GM18519 (cell line): Measurements from ENCODE around the gene CTNNA1.
"Not testable (repeated sequence)": the region's sequence is repeated elsewhere in the genome, so short reads cannot be mapped to it uniquely, and the experiment has no call there.

ENCODE experiments used
- ATAC-seq: cut with Tn5 transposase; IDR thresholded peaks from one replicate; pipeline ENCODE4 v1.9.1; 2021; ENCODE audit warnings: mild to moderate bottlenecking, moderate library complexity; ENCODE audit not compliant: unreplicated experiment, low FRiP score

Gene CTNNA1

GRCh38 chr5:138803935-138804334 lies 50.7 kb downstream of the CTNNA1 start:
- no peak for ATAC-seq

GRCh38 chr5:138805096-138805495 lies 51.9 kb downstream of the CTNNA1 start:
- no peak for ATAC-seq

- ATAC-seq, result no peak
These were observed 54.0 kb downstream of the CTNNA1 start for GRCh38 chr5:138807182-138807581.

DNA sequence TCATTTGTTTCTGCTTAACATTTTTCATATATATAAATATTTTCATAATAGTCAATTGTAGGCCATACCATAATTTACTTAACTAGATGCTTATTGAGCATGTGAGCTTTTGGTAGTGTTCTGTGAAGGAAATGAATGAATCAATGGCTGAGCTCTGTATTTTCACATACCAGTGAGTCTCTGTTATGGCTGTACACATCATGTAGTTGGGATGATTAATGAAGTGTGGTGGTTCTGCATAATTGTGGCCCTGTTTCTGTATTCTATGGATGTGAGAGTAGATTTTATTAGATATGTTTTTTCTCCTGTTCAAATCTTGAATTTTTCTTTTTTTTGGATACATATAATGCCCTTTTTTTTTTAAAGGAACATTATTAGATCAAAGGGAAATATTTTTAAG lies 56.2 kb downstream of the CTNNA1 start:
- ATAC-seq, result no peak

DNA sequence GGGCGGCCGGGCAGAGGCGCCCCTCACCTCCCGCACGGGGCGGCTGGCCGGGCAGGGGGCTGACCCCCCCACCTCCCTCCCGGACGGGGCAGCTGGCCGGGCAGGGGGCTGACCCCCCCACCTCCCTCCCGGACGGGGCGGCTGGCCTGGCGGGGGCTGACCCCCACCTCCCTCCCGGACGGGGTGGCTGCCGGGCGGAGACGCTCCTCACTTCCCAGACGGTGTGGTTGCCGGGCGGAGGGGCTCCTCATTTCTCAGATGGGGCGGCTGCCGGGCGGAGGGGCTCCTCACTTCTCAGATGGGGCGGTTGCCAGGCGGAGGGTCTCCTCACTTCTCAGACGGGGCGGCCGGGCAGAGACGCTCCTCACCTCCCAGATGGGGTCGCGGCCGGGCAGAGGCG lies 57.6 kb downstream of the CTNNA1 start:
- not testable (repeated sequence) for ATAC-seq

DNA sequence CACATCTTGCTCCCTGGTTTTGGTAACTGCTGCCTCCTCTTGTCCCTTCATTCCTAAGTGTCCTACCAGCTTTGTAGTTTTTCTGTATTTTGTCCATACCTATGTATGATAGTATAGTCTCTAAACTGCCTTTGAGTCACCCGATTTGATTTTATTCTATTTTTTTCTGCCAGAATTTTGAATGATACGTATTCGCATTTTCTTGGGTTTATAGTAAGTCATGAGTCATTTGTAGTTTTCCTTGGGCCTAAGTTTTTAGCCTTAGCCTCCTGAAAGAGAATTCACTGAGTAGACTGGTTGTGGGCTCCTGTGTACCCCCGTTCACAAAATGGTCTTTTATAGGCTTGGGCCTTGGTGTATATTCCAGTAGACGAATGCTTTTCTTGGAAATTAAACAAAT lies 62.3 kb downstream of the CTNNA1 start:
- no peak for ATAC-seq

GRCh38 chr5:138817241-138817640 lies 64.0 kb downstream of the CTNNA1 start:
- ATAC-seq, result no peak

GRCh38 chr5:138819081-138819480 lies 65.9 kb downstream of the CTNNA1 start:
- ATAC-seq, result no peak

GRCh38 chr5:138820695-138821094 lies 67.5 kb downstream of the CTNNA1 start:
- ATAC-seq, result no peak

- no peak for ATAC-seq
These were observed 71.3 kb downstream of the CTNNA1 start for GRCh38 chr5:138824516-138824915.

DNA sequence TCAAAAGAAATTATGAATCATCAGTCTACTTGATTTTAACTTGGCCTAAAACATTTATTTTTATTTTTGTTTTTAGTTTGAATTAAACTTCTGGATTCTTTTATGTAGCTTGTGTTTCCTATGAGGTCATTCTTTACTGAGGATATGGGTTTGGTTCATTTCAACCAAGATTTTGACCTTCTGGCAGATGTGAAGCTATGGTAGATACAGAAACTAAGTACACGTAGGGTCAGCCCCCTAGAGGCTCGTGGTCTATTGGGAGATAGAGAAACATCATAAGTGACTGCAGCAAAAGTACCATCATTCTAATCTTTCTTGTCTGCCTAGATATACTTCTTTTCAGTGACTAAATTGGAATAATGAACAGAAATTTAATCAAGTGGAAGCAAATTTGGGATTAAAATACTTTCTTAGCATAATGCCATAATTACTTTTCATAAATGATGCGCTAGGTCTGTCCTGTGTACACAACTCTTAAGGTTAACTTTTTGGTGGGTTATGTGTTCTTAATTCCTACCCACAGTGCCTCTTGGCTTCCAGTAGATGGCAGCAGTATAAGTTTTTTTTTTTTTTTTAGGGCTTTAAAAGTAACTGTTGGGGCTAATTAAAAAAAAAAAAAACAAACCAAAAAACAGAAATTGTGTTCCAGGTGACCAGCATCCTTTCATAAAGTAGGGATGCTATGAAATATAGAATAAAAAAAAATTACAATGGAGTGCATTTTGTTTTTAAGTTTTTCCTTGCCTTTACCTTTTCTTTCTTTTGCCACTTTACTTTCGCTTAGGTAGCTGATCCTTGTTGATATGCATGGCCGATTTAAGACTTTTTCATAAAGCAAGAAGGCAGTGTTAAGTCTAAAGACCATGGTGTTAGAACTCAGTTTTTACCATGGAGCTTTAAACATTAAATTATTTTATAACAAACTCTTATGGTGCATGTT lies 72.0 kb downstream of the CTNNA1 start:
- no peak for ATAC-seq

- ATAC-seq, result no peak
These were observed 75.3 kb downstream of the CTNNA1 start for GRCh38 chr5:138828556-138828955.

DNA sequence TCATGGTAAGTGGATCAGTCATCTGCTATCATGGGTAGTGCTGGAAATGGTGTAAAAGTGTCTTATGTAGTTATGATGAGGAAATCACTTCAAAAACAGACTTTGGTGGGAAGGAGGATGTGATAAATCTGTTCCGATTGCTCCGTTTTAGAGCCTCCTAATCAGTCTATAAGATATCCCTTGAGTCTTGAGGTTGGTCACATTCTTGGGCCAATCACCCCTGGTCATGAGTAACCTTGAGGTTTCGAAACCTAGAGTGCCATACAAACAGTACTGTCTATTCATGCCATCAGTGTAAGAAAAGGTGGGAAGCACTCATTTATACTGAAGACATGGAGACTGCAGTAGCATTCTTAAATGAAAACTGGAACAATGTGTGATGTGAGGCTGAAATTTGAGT lies 76.1 kb downstream of the CTNNA1 start:
- ATAC-seq, result no peak

DNA sequence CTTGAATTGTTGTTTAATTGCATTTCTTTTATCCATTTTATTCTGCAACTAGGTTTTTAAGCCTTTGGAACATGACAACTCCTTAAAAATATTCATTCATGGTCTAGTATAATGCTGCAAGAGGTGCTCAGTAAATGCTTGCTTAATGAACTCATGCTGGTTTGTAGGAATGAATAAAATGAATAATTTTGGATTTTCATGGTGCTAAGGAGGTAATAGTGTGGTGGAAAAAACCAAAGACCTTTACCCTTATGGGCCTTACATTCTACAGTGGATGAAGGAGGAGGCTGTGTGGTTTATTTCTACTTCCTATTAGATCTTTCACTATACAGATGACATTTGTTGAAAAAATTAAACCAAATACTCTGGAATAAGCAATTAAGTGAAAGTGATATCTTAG lies 78.5 kb downstream of the CTNNA1 start:
- no peak for ATAC-seq

DNA sequence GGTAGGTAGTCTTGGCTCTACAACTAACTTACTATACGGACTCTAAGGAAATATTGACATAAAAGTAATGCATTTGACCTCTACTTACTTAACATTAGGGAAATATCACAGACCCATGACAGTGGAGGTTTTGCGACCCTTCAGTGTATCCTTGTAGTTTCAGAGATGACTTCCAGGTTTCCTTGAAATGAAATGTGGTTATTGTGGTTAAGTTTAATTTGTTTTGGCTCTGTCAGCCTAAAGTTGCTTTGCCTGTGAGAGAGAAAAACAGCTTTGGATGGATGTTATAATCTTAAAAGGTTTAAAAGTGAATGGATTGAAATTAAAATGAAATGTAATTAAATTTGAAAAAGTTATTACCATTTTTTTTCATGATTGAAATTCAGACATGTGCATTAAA lies 79.0 kb downstream of the CTNNA1 start:
- no peak for ATAC-seq

DNA sequence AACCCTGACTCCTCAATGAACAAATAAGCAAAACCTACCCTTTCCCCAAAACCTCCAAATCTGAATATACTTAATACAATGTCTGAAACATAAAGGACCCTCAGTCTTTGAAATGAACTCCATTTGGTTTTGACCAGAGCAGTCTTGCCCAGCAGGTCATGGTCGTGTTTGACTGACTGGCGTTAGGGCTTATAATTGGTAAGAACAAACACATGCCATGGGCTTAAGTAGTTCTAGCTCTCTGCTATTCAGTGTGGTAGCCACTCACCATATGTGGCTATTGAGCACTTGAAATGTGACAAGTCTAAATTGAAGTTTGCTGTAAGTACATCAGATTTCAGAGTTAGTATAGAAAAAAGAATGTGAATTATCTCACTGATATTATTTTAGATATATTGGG lies 79.9 kb downstream of the CTNNA1 start:
- no peak for ATAC-seq

GRCh38 chr5:138833726-138834480 lies 80.7 kb downstream of the CTNNA1 start:
- ATAC-seq, result no peak

DNA sequence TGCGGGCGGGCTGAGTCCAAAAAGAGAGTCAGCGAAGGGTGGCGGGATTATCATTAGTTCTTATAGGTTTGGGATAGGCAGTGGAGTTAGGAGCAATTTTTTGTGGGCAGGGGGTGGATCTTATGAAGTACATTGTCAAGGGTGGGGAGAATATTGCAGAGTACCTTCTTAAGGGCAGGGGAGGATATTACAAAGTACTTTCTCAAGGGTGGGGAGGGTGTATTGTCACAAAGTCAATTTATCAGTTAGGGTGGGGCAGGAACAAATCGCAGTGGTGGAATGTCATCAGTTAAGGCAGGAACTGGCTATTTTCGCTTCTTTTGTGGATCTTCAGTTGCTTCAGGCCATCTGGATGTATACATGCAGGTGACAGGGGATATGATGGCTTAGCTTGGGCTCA lies 81.6 kb downstream of the CTNNA1 start:
- not testable (repeated sequence) for ATAC-seq

DNA sequence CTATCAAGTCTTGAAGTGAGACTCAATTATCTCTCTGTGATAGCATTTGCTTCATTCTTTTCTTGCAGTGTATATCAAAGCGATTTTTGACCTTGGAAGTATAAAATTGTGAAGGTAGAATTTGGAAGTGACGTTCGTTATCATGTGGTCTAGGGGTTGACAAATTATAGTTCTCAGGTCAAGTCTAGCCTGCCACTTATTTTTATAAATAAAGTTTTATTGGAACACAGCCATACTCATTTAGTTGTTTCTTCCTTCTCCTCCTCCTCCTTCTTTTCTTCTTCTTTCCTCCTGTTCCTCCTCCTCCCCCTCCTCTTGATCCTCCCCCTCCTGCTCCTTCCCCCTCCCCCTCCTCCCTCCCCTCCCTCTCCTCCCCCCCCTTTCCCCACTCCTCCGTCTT lies 83.9 kb downstream of the CTNNA1 start:
- ATAC-seq, result no peak

DNA sequence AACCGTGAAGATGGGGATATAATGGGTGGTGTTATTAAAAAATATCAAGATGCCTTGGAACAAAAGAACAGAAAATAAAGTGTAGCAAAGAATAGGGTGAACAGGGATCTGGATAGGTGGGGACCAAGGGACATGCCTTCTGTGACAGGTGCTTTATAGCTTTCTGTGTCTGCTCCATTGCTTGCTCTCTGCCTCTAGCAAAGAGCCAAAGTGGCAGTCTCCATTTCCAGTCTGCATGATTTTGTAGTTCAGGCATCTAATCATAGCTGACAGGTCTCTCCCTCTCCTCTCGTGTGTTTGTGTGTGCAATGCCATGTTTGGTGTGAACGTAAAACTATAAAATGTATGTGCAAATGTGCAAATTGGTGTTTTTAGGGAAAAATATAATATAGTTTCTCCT lies 86.9 kb downstream of the CTNNA1 start:
- no peak for ATAC-seq

DNA sequence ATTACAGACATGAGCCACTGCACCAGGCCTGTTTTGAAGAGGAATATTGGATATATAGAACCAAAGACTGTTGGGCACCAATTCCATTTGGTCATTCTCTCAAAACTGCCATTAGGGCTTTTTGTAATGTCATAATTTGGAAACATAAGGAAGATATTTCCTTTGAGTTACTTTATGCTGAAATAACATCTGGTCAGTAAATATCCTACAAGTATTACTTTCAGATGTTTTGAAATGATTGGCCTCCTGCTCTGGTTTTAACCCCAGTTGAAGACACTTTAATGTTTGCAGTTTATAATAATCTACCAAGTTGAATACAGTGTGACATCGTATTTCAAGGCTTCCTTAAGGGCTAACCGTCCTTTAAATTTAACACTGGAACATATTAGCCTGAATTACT lies 88.3 kb downstream of the CTNNA1 start:
- ATAC-seq, result no peak
